C4-2B (cell line): ENCODE measurements around the gene SAMD4B.

Source experiments
- H3K27ac ChIP-seq: fragments of 450-650 bp; 2 replicates; pipeline ENCODE4 v1.5.1; 2017
- ZFX ChIP-seq: fragments of 450-650 bp; IDR thresholded peaks from 2 replicates; pipeline ENCODE4 v1.6.1; 2017
- TF ChIP-seq, protein P1 (sequence below): fragments of 450-650 bp; conservative IDR thresholded peaks from 2 replicates; pipeline ENCODE4 v1.5.1; 2017; ENCODE audit warnings: mild to moderate bottlenecking

The SAMD4B gene

DNA sequence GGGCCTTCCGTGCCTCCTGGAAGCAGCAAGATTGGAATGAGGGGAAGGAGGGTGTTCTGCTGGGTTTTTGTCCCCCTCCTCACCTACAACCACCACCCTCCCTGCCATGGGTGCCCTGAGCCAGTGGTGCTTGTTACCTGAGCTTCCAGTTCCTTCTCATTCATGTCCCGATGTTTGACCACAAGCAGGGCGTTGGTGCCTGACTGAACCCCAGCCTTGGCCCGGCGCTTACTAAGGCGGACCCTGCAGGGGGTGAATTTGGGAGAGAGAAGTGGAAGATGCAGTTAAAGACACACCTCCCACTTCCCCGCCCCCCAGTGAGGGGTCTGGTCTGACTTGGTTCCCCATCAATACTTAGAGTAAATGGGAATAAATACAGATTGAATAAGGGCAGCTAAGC, 44.3 kb downstream of the SAMD4B start:
- H3K27ac ChIP-seq: no peak overlapping the region
- TF ChIP-seq, protein P1, sequence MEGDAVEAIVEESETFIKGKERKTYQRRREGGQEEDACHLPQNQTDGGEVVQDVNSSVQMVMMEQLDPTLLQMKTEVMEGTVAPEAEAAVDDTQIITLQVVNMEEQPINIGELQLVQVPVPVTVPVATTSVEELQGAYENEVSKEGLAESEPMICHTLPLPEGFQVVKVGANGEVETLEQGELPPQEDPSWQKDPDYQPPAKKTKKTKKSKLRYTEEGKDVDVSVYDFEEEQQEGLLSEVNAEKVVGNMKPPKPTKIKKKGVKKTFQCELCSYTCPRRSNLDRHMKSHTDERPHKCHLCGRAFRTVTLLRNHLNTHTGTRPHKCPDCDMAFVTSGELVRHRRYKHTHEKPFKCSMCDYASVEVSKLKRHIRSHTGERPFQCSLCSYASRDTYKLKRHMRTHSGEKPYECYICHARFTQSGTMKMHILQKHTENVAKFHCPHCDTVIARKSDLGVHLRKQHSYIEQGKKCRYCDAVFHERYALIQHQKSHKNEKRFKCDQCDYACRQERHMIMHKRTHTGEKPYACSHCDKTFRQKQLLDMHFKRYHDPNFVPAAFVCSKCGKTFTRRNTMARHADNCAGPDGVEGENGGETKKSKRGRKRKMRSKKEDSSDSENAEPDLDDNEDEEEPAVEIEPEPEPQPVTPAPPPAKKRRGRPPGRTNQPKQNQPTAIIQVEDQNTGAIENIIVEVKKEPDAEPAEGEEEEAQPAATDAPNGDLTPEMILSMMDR: no peak
- TF ChIP-seq ZFX: no peak

- TF ChIP-seq, protein P1: no peak
- no peak for TF ChIP-seq ZFX
- H3K27ac ChIP-seq: no peak overlapping the region
These were observed 46.4 kb downstream of the SAMD4B start for GRCh38 chr19:39388657-39389056.

GRCh38 chr19:39389631-39390414, 47.6 kb downstream of the SAMD4B start:
- H3K27ac ChIP-seq: peak overlapping the region; percentile 96

GRCh38 chr19:39390451-39390750, 48.2 kb downstream of the SAMD4B start:
- peak overlapping the region; percentile 96 for H3K27ac ChIP-seq
- no peak for TF ChIP-seq ZFX
- TF ChIP-seq, protein P1: no peak

More at GRCh38 chr19:39389631-39390414, 47.6 kb downstream of the SAMD4B start:
- TF ChIP-seq, protein P1: no peak
- TF ChIP-seq ZFX: no peak

DNA sequence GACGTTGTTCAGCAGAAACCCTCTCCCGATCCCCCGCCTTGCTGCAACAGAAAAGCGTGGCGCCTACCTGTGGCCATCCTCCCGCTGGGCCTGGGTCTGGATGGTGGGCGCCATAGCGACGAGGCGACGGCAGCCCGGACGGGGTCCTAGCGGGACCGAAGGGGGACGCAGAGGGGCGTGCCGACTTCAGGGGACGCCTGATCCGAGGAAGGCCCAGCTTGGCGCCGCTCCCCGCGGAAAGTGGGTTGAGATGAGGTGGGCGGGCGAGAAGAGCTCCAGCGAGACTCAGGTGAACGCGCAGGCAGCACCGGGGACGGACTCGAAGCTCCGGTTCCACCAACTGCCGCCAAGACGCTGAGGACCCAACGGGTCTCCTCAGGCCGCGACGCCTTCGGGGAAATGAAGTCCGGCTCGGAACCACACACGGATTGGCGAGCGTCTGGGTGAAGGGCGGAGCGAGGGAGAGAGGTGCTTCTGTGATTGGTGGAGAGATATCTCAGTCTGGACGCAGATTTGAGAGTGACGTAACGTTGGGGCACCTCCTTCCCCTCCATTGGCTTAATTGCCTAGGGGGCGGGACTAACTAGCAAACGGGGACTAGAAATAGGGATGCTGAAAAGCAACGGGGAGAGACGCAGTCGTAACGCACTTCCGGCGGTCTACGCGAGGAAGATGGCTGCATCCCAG, 48.7 kb downstream of the SAMD4B start, which contains the start of the genes MED29 and PAF1:
Gene MED29 (plus strand): TSS at position 628 of the 687 bp plus-strand sequence. CDS start 45 bp downstream, at position 673.
Gene PAF1 (minus strand): TSS at position 356 of the 687 bp plus-strand sequence. CDS start 242 bp downstream, at position 114.
- TF ChIP-seq ZFX: no peak
- TF ChIP-seq, protein P1: no peak
- peak within 1 kb of the TSS; percentile 96 for H3K27ac ChIP-seq

DNA sequence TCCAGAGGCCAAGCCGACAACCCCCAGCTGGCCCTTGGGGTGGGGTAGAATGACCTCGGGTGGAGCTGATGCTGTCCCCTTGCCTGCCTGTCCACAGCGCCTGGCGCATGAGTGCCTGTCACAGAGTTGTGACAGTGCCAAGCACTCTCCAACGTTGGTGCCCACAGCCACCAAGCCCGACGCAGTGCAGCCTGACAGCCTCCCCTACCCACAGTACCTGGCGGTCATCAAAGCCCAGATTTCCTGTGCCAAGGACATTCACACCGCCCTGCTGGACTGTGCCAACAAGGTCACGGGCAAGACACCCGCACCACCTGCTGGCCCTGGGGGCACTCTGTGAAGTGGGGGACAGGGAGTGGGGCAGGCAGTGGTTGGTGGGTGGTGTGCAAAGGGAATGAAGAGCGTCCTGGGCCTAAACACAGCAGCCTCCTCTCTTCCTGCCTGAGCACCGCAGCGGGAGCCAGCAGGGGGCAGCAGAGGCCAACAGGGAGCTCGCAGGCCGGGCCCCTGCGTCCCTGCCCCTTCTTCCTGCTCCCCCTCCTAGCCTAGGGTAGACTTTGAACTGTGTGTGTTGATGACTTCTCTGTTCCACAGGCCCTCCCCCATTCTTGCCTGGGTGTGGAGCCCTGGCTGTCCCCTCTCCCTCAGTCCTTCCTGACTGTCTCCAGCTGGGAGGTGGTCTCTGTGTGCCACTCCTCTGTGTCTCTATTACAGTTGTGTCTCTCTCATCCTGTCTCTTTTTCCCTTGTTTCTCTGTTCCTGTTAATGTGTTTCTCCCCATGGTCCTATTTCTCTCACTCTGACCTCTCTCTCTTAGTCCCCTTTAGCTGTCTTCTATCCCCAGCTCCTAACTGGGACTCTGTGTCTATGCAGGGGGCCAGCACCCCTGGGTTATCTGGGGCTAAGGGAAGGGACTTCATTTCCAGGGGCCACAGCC, 55.4 kb downstream of the SAMD4B start:
- no peak for TF ChIP-seq ZFX
- TF ChIP-seq, protein P1: peak; percentile 96
- no peak overlapping the region for H3K27ac ChIP-seq
